GM12878 (cell line): Measurements from ENCODE around the gene FAXC. TPM values are rescaled to one million over a fixed set of nuclear protein-coding genes. Genes with fewer than 3 reads are reported as not detected.

Experiments
- BACH1 ChIP-seq: fragments of 450-650 bp; IDR thresholded peaks from 2 replicates; pipeline ENCODE4 v1.6.1; 2017; ENCODE audit warnings: mild to moderate bottlenecking, borderline replicate concordance
- CHD2 ChIP-seq: IDR thresholded peaks from 2 replicates; pipeline ENCODE4 v1.6.1; 2011; ENCODE audit warnings: low read depth, low read length, improper control_type of control experiment, borderline replicate concordance
- FOXM1 ChIP-seq: IDR thresholded peaks from 2 replicates; pipeline ENCODE4 v1.6.1; 2012; ENCODE audit warnings: low read depth, mild to moderate bottlenecking, inconsistent platforms, low read length, moderate library complexity
- NFYB ChIP-seq: IDR thresholded peaks from 2 replicates; pipeline ENCODE4 v1.6.1; 2011; ENCODE audit warnings: low read depth, mild to moderate bottlenecking, low read length, improper control_type of control experiment, moderate library complexity; ENCODE audit not compliant: insufficient read depth
- POLR2AphosphoS2 ChIP-seq: IDR thresholded peaks from 2 replicates; pipeline ENCODE4 v1.6.1; 2011; ENCODE audit warnings: low read depth, mild to moderate bottlenecking, low read length, improper control_type of control experiment, moderate library complexity
- RCOR1 ChIP-seq: conservative IDR thresholded peaks from 2 replicates; pipeline ENCODE4 v1.6.1; 2012; ENCODE audit warnings: low read depth, low read length, improper control_type of control experiment
- SMAD1 ChIP-seq: fragments of 450-650 bp; IDR thresholded peaks from 2 replicates; pipeline ENCODE4 v1.6.1; 2018; ENCODE audit warnings: mild to moderate bottlenecking, low read depth; ENCODE audit not compliant: partially characterized antibody
- YY1 ChIP-seq: IDR thresholded peaks from 2 replicates; pipeline ENCODE4 v1.6.1; 2011; ENCODE audit warnings: low read depth, mild to moderate bottlenecking, low read length
- ZZZ3 ChIP-seq: IDR thresholded peaks from 2 replicates; pipeline ENCODE4 v1.6.1; 2011; ENCODE audit warnings: low read depth; ENCODE audit not compliant: control insufficient read depth, insufficient read length
- polyA plus RNA-seq, 11 experiments: library from polyadenylated mRNA; depleted of rRNA in 4 of 11; unstranded in 6 of 11; stranded (reverse) in 5 of 11; fragments of >200 nt; fragmentation: Nextera tagmentation in 4 of 11; fragmentation: Illumina TruSeq in 1 of 11; extraction: Ambion mirVana in 4 of 11; extraction: Trizol in 1 of 11; gene quantifications; 1 replicate in 1 of 11; 2 replicates in 10 of 11; pipeline versions ENCODE4 v1.2.1 to v1.2.3, GENCODE V29; 2011 to 2016; ENCODE audit warnings: inconsistent platforms in 2 of 11, missing spikeins in 2 of 11, low read depth in 1 of 11
- total RNA-seq, 4 experiments: library from RNA; depleted of rRNA in 3 of 4; stranded (reverse); fragments of >200 nt in 3 of 4; fragmentation: Illumina TruSeq in 1 of 4; extraction: Trizol in 1 of 4; gene quantifications; 2 replicates each; pipeline versions ENCODE4 v1.2.1 to v1.2.3, GENCODE V29; 2013 to 2021
- TF ChIP-seq, protein P1 (sequence below): fragments of 450-650 bp; IDR thresholded peaks from 2 replicates; pipeline ENCODE4 v1.6.1; 2017; ENCODE audit warnings: mild to moderate bottlenecking, moderate library complexity
- TF ChIP-seq, protein P2 (sequence below): IDR thresholded peaks from 2 replicates; pipeline ENCODE4 v1.6.1; 2012; ENCODE audit warnings: low read depth, low read length, improper control_type of control experiment
- TF ChIP-seq, protein P3 (sequence below): IDR thresholded peaks from 2 replicates; pipeline ENCODE4 v1.6.1; 2012; ENCODE audit warnings: low read length, inconsistent platforms
- TF ChIP-seq, protein P4 (sequence below): fragments of 450-650 bp; formaldehyde crosslinking; IDR thresholded peaks from 2 replicates; pipeline ENCODE4 v1.5.0; 2022; ENCODE audit warnings: mild to moderate bottlenecking, missing genetic modification characterization
- TF ChIP-seq, protein P5 (sequence below): fragments of 450-650 bp; IDR thresholded peaks from 2 replicates; pipeline ENCODE4 v1.6.1; 2016; ENCODE audit warnings: mild to moderate bottlenecking

Gene FAXC
- total and polyA plus RNA-seq, 10 of the 15 experiments (the other 5 are each of a cell fraction or from before 2014, with no cell fraction given): not detected

DNA sequence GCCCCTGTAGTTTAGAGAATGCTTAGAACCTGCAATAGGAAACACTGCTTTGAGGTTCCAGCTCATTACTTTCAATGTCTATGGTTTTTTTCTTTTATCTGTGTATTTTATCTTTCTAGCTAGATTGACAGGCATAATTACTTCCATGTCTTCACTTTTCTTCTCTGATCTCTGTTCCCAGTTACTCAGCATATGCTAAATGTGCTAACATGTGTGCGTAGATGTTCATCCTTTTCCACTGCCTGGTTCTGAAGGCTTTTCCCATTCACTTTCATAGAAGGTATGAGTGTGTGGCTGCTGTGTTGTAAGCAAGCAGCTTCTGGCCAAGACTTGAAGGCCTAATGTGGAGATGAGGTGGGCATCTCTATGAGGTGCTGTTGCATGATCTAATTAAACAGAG is 38.9 kb downstream of the FAXC start (continued):
- TF ChIP-seq ZZZ3 (no peak), POLR2AphosphoS2 (no peak), SMAD1 (no peak), CHD2 (no peak), BACH1 (no peak), NFYB (no peak), RCOR1 (no peak), YY1 (no peak), FOXM1 (no peak)
- TF ChIP-seq, protein P1, sequence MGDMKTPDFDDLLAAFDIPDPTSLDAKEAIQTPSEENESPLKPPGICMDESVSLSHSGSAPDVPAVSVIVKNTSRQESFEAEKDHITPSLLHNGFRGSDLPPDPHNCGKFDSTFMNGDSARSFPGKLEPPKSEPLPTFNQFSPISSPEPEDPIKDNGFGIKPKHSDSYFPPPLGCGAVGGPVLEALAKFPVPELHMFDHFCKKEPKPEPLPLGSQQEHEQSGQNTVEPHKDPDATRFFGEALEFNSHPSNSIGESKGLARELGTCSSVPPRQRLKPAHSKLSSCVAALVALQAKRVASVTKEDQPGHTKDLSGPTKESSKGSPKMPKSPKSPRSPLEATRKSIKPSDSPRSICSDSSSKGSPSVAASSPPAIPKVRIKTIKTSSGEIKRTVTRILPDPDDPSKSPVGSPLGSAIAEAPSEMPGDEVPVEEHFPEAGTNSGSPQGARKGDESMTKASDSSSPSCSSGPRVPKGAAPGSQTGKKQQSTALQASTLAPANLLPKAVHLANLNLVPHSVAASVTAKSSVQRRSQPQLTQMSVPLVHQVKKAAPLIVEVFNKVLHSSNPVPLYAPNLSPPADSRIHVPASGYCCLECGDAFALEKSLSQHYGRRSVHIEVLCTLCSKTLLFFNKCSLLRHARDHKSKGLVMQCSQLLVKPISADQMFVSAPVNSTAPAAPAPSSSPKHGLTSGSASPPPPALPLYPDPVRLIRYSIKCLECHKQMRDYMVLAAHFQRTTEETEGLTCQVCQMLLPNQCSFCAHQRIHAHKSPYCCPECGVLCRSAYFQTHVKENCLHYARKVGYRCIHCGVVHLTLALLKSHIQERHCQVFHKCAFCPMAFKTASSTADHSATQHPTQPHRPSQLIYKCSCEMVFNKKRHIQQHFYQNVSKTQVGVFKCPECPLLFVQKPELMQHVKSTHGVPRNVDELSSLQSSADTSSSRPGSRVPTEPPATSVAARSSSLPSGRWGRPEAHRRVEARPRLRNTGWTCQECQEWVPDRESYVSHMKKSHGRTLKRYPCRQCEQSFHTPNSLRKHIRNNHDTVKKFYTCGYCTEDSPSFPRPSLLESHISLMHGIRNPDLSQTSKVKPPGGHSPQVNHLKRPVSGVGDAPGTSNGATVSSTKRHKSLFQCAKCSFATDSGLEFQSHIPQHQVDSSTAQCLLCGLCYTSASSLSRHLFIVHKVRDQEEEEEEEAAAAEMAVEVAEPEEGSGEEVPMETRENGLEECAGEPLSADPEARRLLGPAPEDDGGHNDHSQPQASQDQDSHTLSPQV: no peak
- TF ChIP-seq, protein P2, sequence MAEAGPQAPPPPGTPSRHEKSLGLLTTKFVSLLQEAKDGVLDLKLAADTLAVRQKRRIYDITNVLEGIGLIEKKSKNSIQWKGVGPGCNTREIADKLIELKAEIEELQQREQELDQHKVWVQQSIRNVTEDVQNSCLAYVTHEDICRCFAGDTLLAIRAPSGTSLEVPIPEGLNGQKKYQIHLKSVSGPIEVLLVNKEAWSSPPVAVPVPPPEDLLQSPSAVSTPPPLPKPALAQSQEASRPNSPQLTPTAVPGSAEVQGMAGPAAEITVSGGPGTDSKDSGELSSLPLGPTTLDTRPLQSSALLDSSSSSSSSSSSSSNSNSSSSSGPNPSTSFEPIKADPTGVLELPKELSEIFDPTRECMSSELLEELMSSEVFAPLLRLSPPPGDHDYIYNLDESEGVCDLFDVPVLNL: no peak
- TF ChIP-seq, protein P3, sequence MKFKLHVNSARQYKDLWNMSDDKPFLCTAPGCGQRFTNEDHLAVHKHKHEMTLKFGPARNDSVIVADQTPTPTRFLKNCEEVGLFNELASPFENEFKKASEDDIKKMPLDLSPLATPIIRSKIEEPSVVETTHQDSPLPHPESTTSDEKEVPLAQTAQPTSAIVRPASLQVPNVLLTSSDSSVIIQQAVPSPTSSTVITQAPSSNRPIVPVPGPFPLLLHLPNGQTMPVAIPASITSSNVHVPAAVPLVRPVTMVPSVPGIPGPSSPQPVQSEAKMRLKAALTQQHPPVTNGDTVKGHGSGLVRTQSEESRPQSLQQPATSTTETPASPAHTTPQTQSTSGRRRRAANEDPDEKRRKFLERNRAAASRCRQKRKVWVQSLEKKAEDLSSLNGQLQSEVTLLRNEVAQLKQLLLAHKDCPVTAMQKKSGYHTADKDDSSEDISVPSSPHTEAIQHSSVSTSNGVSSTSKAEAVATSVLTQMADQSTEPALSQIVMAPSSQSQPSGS: no peak
- TF ChIP-seq, protein P4, sequence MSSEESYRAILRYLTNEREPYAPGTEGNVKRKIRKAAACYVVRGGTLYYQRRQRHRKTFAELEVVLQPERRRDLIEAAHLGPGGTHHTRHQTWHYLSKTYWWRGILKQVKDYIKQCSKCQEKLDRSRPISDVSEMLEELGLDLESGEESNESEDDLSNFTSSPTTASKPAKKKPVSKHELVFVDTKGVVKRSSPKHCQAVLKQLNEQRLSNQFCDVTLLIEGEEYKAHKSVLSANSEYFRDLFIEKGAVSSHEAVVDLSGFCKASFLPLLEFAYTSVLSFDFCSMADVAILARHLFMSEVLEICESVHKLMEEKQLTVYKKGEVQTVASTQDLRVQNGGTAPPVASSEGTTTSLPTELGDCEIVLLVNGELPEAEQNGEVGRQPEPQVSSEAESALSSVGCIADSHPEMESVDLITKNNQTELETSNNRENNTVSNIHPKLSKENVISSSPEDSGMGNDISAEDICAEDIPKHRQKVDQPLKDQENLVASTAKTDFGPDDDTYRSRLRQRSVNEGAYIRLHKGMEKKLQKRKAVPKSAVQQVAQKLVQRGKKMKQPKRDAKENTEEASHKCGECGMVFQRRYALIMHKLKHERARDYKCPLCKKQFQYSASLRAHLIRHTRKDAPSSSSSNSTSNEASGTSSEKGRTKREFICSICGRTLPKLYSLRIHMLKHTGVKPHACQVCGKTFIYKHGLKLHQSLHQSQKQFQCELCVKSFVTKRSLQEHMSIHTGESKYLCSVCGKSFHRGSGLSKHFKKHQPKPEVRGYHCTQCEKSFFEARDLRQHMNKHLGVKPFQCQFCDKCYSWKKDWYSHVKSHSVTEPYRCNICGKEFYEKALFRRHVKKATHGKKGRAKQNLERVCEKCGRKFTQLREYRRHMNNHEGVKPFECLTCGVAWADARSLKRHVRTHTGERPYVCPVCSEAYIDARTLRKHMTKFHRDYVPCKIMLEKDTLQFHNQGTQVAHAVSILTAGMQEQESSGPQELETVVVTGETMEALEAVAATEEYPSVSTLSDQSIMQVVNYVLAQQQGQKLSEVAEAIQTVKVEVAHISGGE: no peak
- TF ChIP-seq, protein P5, sequence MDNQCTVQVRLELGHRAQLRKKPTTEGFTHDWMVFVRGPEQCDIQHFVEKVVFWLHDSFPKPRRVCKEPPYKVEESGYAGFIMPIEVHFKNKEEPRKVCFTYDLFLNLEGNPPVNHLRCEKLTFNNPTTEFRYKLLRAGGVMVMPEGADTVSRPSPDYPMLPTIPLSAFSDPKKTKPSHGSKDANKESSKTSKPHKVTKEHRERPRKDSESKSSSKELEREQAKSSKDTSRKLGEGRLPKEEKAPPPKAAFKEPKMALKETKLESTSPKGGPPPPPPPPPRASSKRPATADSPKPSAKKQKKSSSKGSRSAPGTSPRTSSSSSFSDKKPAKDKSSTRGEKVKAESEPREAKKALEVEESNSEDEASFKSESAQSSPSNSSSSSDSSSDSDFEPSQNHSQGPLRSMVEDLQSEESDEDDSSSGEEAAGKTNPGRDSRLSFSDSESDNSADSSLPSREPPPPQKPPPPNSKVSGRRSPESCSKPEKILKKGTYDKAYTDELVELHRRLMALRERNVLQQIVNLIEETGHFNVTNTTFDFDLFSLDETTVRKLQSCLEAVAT: no peak
